HCT116 (cell line): ENCODE measurements around the gene POLR2H.

Source experiments
- CEBPB ChIP-seq: IDR thresholded peaks from 2 replicates; pipeline ENCODE4 v1.6.1; 2012; ENCODE audit warnings: low read depth
- EGR1 ChIP-seq: IDR thresholded peaks from 2 replicates; pipeline ENCODE4 v1.6.1; 2012; ENCODE audit warnings: low read depth
- EZH2 ChIP-seq: fragments of 200-600 bp; sonication (generic); IDR thresholded peaks from 2 replicates; pipeline ENCODE4 v1.6.1; 2017; ENCODE audit warnings: antibody characterized with exemption, mixed run types
- EZH2phosphoT487 ChIP-seq: fragments of 200-600 bp; IDR thresholded peaks from 2 replicates; pipeline ENCODE4 v1.6.1; 2018; ENCODE audit warnings: antibody characterized with exemption, borderline replicate concordance
- JUND ChIP-seq: IDR thresholded peaks from 2 replicates; pipeline ENCODE4 v1.6.1; 2012
- POLR2A ChIP-seq: IDR thresholded peaks from 2 replicates; pipeline ENCODE4 v1.7.0; 2011; ENCODE audit warnings: borderline replicate concordance; ENCODE audit not compliant: insufficient read depth, insufficient read length; ENCODE audit errors: extremely low read depth
- RAD21 ChIP-seq: IDR thresholded peaks from 2 replicates; pipeline ENCODE4 v1.6.1; 2012; ENCODE audit warnings: low read depth, mild to moderate bottlenecking
- SIN3A ChIP-seq: IDR thresholded peaks from 2 replicates; pipeline ENCODE4 v1.6.1; 2012; ENCODE audit warnings: low read depth
- ZFX ChIP-seq: fragments of 450-650 bp; IDR thresholded peaks from 2 replicates; pipeline ENCODE4 v1.6.1; 2017
- TF ChIP-seq, protein P1 (sequence below), 3 experiments: fragments of 200-600 bp in 1 of 3; sonication (generic) in 1 of 3; IDR thresholded peaks in 2 of 3; conservative IDR thresholded peaks in 1 of 3; 2 replicates each; pipeline ENCODE4 v1.5.1; 2012 to 2017; ENCODE audit warnings: low read depth in 2 of 3, low read length in 2 of 3, antibody characterized with exemption in 1 of 3, borderline replicate concordance in 1 of 3, control low read depth in 1 of 3, mild to moderate bottlenecking in 1 of 3, mixed read lengths in 1 of 3, mixed run types in 1 of 3, moderate library complexity in 1 of 3; ENCODE audit not compliant: insufficient read depth in 1 of 3
- TF ChIP-seq, protein P2 (sequence below): IDR thresholded peaks from 2 replicates; pipeline ENCODE4 v1.6.1; 2012; ENCODE audit warnings: low read depth
- TF ChIP-seq, protein P3 (sequence below): IDR thresholded peaks from 2 replicates; pipeline ENCODE4 v1.6.1; 2012
- TF ChIP-seq, protein P4 (sequence below): IDR thresholded peaks from 2 replicates; pipeline ENCODE4 v1.6.1; 2012

DNA sequence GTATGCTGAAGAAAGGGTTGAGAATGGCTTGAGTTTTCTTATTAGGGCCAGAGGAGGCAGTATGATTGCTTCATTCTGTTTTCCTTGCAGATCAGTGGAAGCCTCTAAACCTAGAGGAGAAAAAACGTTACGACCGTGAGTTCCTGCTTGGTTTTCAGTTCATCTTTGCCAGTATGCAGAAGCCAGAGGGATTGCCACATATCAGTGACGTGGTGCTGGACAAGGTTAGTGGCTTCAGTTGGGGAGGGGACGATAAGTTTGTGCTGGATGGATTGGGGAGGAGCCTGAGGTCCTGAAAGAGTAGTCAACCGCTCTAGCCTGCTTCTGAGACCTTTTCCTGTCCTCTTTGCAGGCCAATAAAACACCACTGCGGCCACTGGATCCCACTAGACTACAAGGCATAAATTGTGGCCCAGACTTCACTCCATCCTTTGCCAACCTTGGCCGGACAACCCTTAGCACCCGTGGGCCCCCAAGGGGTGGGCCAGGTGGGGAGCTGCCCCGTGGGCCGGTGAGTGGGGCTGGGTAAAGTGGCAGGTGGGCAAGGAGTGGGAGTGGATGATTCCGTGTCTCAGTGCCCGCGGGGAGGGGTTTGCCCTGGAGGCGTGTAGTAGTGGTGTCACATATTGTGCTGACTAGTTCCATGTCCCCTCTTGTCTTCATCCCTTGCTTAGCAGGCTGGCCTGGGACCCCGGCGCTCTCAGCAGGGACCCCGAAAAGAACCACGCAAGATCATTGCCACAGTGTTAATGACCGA lies 38.6 kb upstream of the POLR2H start:
- no peak for TF ChIP-seq JUND
- TF ChIP-seq, protein P1, sequence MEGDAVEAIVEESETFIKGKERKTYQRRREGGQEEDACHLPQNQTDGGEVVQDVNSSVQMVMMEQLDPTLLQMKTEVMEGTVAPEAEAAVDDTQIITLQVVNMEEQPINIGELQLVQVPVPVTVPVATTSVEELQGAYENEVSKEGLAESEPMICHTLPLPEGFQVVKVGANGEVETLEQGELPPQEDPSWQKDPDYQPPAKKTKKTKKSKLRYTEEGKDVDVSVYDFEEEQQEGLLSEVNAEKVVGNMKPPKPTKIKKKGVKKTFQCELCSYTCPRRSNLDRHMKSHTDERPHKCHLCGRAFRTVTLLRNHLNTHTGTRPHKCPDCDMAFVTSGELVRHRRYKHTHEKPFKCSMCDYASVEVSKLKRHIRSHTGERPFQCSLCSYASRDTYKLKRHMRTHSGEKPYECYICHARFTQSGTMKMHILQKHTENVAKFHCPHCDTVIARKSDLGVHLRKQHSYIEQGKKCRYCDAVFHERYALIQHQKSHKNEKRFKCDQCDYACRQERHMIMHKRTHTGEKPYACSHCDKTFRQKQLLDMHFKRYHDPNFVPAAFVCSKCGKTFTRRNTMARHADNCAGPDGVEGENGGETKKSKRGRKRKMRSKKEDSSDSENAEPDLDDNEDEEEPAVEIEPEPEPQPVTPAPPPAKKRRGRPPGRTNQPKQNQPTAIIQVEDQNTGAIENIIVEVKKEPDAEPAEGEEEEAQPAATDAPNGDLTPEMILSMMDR (IDR thresholded peaks at IDR 0.05 in 2 of 3, conservative IDR thresholded peaks at IDR 0.05 in 1 of 3; ENCODE audit: borderline replicate concordance in 1 of 3, insufficient read depth in 1 of 3, low read depth in 2 of 3, low read length in 2 of 3) = no peak
- TF ChIP-seq RAD21 = no peak
- TF ChIP-seq, protein P2, sequence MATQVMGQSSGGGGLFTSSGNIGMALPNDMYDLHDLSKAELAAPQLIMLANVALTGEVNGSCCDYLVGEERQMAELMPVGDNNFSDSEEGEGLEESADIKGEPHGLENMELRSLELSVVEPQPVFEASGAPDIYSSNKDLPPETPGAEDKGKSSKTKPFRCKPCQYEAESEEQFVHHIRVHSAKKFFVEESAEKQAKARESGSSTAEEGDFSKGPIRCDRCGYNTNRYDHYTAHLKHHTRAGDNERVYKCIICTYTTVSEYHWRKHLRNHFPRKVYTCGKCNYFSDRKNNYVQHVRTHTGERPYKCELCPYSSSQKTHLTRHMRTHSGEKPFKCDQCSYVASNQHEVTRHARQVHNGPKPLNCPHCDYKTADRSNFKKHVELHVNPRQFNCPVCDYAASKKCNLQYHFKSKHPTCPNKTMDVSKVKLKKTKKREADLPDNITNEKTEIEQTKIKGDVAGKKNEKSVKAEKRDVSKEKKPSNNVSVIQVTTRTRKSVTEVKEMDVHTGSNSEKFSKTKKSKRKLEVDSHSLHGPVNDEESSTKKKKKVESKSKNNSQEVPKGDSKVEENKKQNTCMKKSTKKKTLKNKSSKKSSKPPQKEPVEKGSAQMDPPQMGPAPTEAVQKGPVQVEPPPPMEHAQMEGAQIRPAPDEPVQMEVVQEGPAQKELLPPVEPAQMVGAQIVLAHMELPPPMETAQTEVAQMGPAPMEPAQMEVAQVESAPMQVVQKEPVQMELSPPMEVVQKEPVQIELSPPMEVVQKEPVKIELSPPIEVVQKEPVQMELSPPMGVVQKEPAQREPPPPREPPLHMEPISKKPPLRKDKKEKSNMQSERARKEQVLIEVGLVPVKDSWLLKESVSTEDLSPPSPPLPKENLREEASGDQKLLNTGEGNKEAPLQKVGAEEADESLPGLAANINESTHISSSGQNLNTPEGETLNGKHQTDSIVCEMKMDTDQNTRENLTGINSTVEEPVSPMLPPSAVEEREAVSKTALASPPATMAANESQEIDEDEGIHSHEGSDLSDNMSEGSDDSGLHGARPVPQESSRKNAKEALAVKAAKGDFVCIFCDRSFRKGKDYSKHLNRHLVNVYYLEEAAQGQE = no peak
- TF ChIP-seq EZH2 = no peak
- TF ChIP-seq POLR2A = no peak
- TF ChIP-seq EZH2phosphoT487 = no peak
- no peak for TF ChIP-seq SIN3A
- TF ChIP-seq CEBPB = no peak
- no peak for TF ChIP-seq ZFX
- TF ChIP-seq EGR1 = no peak
- TF ChIP-seq, protein P3, sequence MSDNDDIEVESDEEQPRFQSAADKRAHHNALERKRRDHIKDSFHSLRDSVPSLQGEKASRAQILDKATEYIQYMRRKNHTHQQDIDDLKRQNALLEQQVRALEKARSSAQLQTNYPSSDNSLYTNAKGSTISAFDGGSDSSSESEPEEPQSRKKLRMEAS = no peak
- TF ChIP-seq, protein P4, sequence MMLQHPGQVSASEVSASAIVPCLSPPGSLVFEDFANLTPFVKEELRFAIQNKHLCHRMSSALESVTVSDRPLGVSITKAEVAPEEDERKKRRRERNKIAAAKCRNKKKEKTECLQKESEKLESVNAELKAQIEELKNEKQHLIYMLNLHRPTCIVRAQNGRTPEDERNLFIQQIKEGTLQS = no peak
